ENCODE measurements around the gene DEPDC1B. TPM values are rescaled to one million over a fixed set of nuclear protein-coding genes. Genes with fewer than 3 reads are reported as not detected.

Gene DEPDC1B
- total RNA-seq, 1 experiment from 2014 or later, result 11.3 TPM

GRCh38 chr5:60727033-60727679 lies 27.2 kb upstream of the DEPDC1B start:
- no peak for TF ChIP-seq CTCF (IDR thresholded peaks at IDR 0.05; ENCODE audit: unreplicated experiment)
- BruUV-seq (replicated peaks), result no TSS peak
- Mint-ChIP-seq H3K4me1 (ENCODE audit: insufficient read depth, unreplicated experiment) (no peaks in the 10 kb centered on the region), H3K4me3 (ENCODE audit: unreplicated experiment) (no peak overlapping the region), H3K27me3 (ENCODE audit: insufficient read depth, unreplicated experiment) (no peaks in the 10 kb centered on the region), H3K27ac (ENCODE audit: low read depth, unreplicated experiment) (no peak overlapping the region), H3K9me3 (ENCODE audit: unreplicated experiment) (peaks cover 7% of the 10 kb centered on the region), H3K36me3 (ENCODE audit: insufficient read depth, unreplicated experiment) (no peaks in the 10 kb centered on the region)
- intact Hi-C loops (cut with micrococcal nuclease), result no loop called here
- ChIA-PET CTCF (interaction anchor here (0.6 kb wide), 1 partner anchor 27 kb away, joined by 3 read pairs; the partner anchor contains the start of gene DEPDC1B), POLR2A (interaction anchor here (1.3 kb wide), 1 partner anchor 8 kb away, joined by 4 read pairs; no protein-coding TSS in a partner anchor)
- DNase-seq (ENCODE audit: unreplicated experiment), result peak; percentile 11

- Mint-ChIP-seq H3K4me1 (ENCODE audit: insufficient read depth, unreplicated experiment) (no peaks in the 10 kb centered on the region), H3K36me3 (ENCODE audit: insufficient read depth, unreplicated experiment) (no peaks in the 10 kb centered on the region), H3K9me3 (ENCODE audit: unreplicated experiment) (no peaks in the 10 kb centered on the region), H3K27ac (ENCODE audit: low read depth, unreplicated experiment) (no peak overlapping the region), H3K27me3 (ENCODE audit: insufficient read depth, unreplicated experiment) (no peaks in the 10 kb centered on the region), H3K4me3 (ENCODE audit: unreplicated experiment) (no peak overlapping the region)
- no peak for DNase-seq (ENCODE audit: unreplicated experiment)
- TF ChIP-seq CTCF (IDR thresholded peaks at IDR 0.05; ENCODE audit: unreplicated experiment), result no peak
- ChIA-PET POLR2A (interaction anchor here (0.6 kb wide), 1 partner anchor 73 kb away, joined by 3 read pairs; no protein-coding TSS in a partner anchor), CTCF (interaction anchor here (1.4 to 1.9 kb wide), 3 partner anchors 18 to 24 kb away, joined by 3 to 5 read pairs (median 4); partner anchors contain the start of gene DEPDC1B)
- intact Hi-C loops (cut with micrococcal nuclease), result no loop called here
- BruUV-seq (replicated peaks), result no TSS peak
Measured at GRCh38 chr5:60724126-60724525, 24.2 kb upstream of the DEPDC1B start.

GRCh38 chr5:60722416-60722815 lies 22.4 kb upstream of the DEPDC1B start:
- no peak for DNase-seq (ENCODE audit: unreplicated experiment)
- Mint-ChIP-seq H3K9me3 (ENCODE audit: unreplicated experiment) (no peaks in the 10 kb centered on the region), H3K4me3 (ENCODE audit: unreplicated experiment) (no peak overlapping the region), H3K27ac (ENCODE audit: low read depth, unreplicated experiment) (no peak overlapping the region), H3K4me1 (ENCODE audit: insufficient read depth, unreplicated experiment) (no peaks in the 10 kb centered on the region), H3K36me3 (ENCODE audit: insufficient read depth, unreplicated experiment) (no peaks in the 10 kb centered on the region), H3K27me3 (ENCODE audit: insufficient read depth, unreplicated experiment) (no peaks in the 10 kb centered on the region)
- ChIA-PET POLR2A (no interaction called here), CTCF (no interaction called here)
- BruUV-seq (replicated peaks), result no TSS peak
- intact Hi-C loops (cut with micrococcal nuclease), result no loop called here
- no peak for TF ChIP-seq CTCF (IDR thresholded peaks at IDR 0.05; ENCODE audit: unreplicated experiment)

GRCh38 chr5:60719329-60719728 lies 19.4 kb upstream of the DEPDC1B start:
- H3K27me3 Mint-ChIP-seq (ENCODE audit: insufficient read depth, unreplicated experiment), result no peaks in the 10 kb centered on the region
- H3K4me1 Mint-ChIP-seq (ENCODE audit: insufficient read depth, unreplicated experiment), result no peaks in the 10 kb centered on the region
- no peak overlapping the region for H3K4me3 Mint-ChIP-seq (ENCODE audit: unreplicated experiment)
- no peak for TF ChIP-seq CTCF (IDR thresholded peaks at IDR 0.05; ENCODE audit: unreplicated experiment)
- BruUV-seq (replicated peaks), result no TSS peak
- peaks cover 9% of the 10 kb centered on the region for H3K9me3 Mint-ChIP-seq (ENCODE audit: unreplicated experiment)
- no peaks in the 10 kb centered on the region for H3K36me3 Mint-ChIP-seq (ENCODE audit: insufficient read depth, unreplicated experiment)
- intact Hi-C loops (cut with micrococcal nuclease), result no loop called here
- ChIA-PET POLR2A (interaction anchor here (0.8 to 3.2 kb wide), 4 partner anchors 8 to 31 kb away, joined by 3 to 20 read pairs (median 5); partner anchors contain the start of gene DEPDC1B), CTCF (interaction anchor here (0.7 to 1.3 kb wide), 3 partner anchors 19 to 831 kb away, joined by 3 to 5 read pairs (median 4); partner anchors contain the start of gene DEPDC1B)
- DNase-seq (ENCODE audit: unreplicated experiment), result no peak
- H3K27ac Mint-ChIP-seq (ENCODE audit: low read depth, unreplicated experiment), result no peak overlapping the region

Measured in MCF 10A (cell line).